DOHH2 (cell line): ENCODE data around the gene RIT2.

Experiments used
- CTCF ChIP-seq: fragments of 200-600 bp; sonication (generic); IDR thresholded peaks from one replicate; pipeline ENCODE4 v1.5.1; 2014; ENCODE audit warnings: antibody characterized with exemption, mild to moderate bottlenecking, low read depth, low read length; ENCODE audit not compliant: poor library complexity, severe bottlenecking
- EZH2phosphoT487 ChIP-seq: fragments of 200-600 bp; sonication (generic); IDR thresholded peaks from 2 replicates; pipeline ENCODE4 v1.6.1; 2017; ENCODE audit warnings: borderline replicate concordance, mild to moderate bottlenecking, antibody characterized with exemption, low read length, moderate library complexity, mixed read lengths

- TF ChIP-seq EZH2phosphoT487 (no peak), CTCF (no peak)
These were observed 37.8 kb downstream of the RIT2 start for GRCh38 chr18:43077510-43078308.
